Calu3 (cell line): ENCODE measurements around the gene RNF144A. TPM values are rescaled to one million over a fixed set of nuclear protein-coding genes. Genes with fewer than 3 reads are reported as not detected.

Experiments used
- BruUV-seq: library from RNA; stranded (reverse); fragments of 400-500 nt; replicated peaks from 2 replicates; lab custom pipeline; 2021; lab: Mats Ljungman, UMichigan
- CTCF ChIA-PET: fragments of 300-600 bp; sonication (Branson Sonifier 250); formaldehyde crosslinking; loops from one replicate; lab custom pipeline; 2022; ENCODE audit warnings: antibody characterized with exemption; lab: Charles Lee
- DNase-seq: peaks from one replicate; pipeline ENCODE4 v3.0.0; 2022
- H3K27ac Mint-ChIP-seq: one replicate; pipeline ENCODE4 v1.8.0; 2022; ENCODE audit warnings: mixed read lengths; ENCODE audit not compliant: unreplicated experiment
- H3K27me3 Mint-ChIP-seq: one replicate; pipeline ENCODE4 v1.8.0; 2022; ENCODE audit warnings: mixed read lengths; ENCODE audit not compliant: unreplicated experiment
- H3K36me3 Mint-ChIP-seq: one replicate; pipeline ENCODE4 v1.8.0; 2022; ENCODE audit warnings: mild to moderate bottlenecking, moderate library complexity, mixed read lengths; ENCODE audit not compliant: insufficient read depth, unreplicated experiment
- H3K4me1 Mint-ChIP-seq: one replicate; pipeline ENCODE4 v1.8.0; 2022; ENCODE audit warnings: mild to moderate bottlenecking, low read depth, mixed read lengths; ENCODE audit not compliant: unreplicated experiment
- H3K4me3 Mint-ChIP-seq: one replicate; pipeline ENCODE4 v1.8.0; 2022; ENCODE audit warnings: mild to moderate bottlenecking, low read depth, moderate library complexity, mixed read lengths; ENCODE audit not compliant: unreplicated experiment
- H3K9me3 Mint-ChIP-seq: one replicate; pipeline ENCODE4 v1.8.0; 2022; ENCODE audit warnings: low read depth, mixed read lengths; ENCODE audit not compliant: unreplicated experiment
- CTCF ChIP-seq: fragments of 200-600 bp; IDR thresholded peaks from one replicate; pipeline ENCODE4 v1.8.0; 2022; ENCODE audit warnings: antibody characterized with exemption; ENCODE audit not compliant: unreplicated experiment
- intact Hi-C: fragments of 100-400 bp; cut with micrococcal nuclease; formaldehyde crosslinking; loops from one replicate; pipeline ENCODE4 v1.10.0; 2022; ENCODE audit not compliant: unreplicated experiment
- total RNA-seq: library from RNA; stranded (reverse); gene quantifications from 2 replicates; pipeline ENCODE4 v1.2.3, GENCODE V29; 2022

The RNF144A gene
- total RNA-seq, 1 experiment from 2014 or later: 13.7 TPM

- Mint-ChIP-seq H3K27me3 (no peaks in the 10 kb centered on the region), H3K4me3 (no peak overlapping the region), H3K4me1 (peaks cover 9% of the 10 kb centered on the region), H3K36me3 (no peaks in the 10 kb centered on the region), H3K27ac (no peak overlapping the region), H3K9me3 (no peaks in the 10 kb centered on the region)
- intact Hi-C loops: no loop called here
- no peak for TF ChIP-seq CTCF
- no TSS peak for BruUV-seq
- DNase-seq: no peak
- CTCF ChIA-PET: interaction anchor here (1.1 kb wide), 1 partner anchor 91 kb away, joined by 3 read pairs; no protein-coding TSS in a partner anchor
Measured at GRCh38 chr2:6941299-6942046, 24.3 kb downstream of the RNF144A start.

- DNase-seq: no peak
- Mint-ChIP-seq H3K9me3 (no peaks in the 10 kb centered on the region), H3K4me1 (peaks cover 9% of the 10 kb centered on the region), H3K27ac (no peak overlapping the region), H3K27me3 (no peaks in the 10 kb centered on the region), H3K36me3 (no peaks in the 10 kb centered on the region), H3K4me3 (no peak overlapping the region)
- CTCF ChIA-PET: no interaction called here
- no TSS peak for BruUV-seq
- no peak for TF ChIP-seq CTCF
- intact Hi-C loops: no loop called here
Measured at GRCh38 chr2:6942848-6943247, 25.6 kb downstream of the RNF144A start.

GRCh38 chr2:6943523-6943922 lies 26.3 kb downstream of the RNF144A start:
- Mint-ChIP-seq H3K4me3 (no peak overlapping the region), H3K36me3 (no peaks in the 10 kb centered on the region), H3K27ac (no peak overlapping the region), H3K27me3 (no peaks in the 10 kb centered on the region), H3K9me3 (no peaks in the 10 kb centered on the region), H3K4me1 (peaks cover 9% of the 10 kb centered on the region)
- no TSS peak for BruUV-seq
- intact Hi-C loops: no loop called here
- CTCF ChIA-PET: no interaction called here
- TF ChIP-seq CTCF: no peak
- DNase-seq: no peak

GRCh38 chr2:6943971-6944370 lies 26.8 kb downstream of the RNF144A start:
- Mint-ChIP-seq H3K4me3 (no peak overlapping the region), H3K36me3 (no peaks in the 10 kb centered on the region), H3K4me1 (peaks cover 9% of the 10 kb centered on the region), H3K27me3 (no peaks in the 10 kb centered on the region), H3K27ac (no peak overlapping the region), H3K9me3 (no peaks in the 10 kb centered on the region)
- intact Hi-C loops: no loop called here
- no peak for TF ChIP-seq CTCF
- CTCF ChIA-PET: no interaction called here
- DNase-seq: no peak
- BruUV-seq: no TSS peak
